ENCODE results near the gene MCAT. TPM values are rescaled to one million over a fixed set of nuclear protein-coding genes. Genes with fewer than 3 reads are reported as not detected.
A peak's percentile ranks its signal among the peaks of the same experiment; 100 is the strongest.

MCAT gene
- total RNA-seq, 2 experiments from 2014 or later, result 13.8 to 16.9 TPM

DNA sequence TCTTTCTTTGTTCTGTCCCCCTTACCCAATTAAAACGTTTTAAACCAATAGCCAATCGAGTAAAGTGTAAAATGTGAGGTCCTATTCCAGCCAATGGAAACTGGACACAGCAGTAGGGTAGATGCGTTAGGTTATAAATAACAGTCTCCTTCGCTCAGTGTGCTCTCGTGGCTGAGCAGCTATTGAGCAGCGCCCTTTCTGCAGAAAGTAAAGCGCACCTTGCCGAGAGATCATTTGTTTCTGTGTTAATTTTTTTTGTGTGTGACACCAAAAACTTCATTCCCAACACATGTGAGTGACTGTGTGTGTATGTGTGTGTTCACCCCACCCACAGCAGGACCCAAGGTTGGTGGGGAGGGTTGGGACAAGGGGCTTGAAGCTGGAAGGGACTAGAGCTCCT is 46.8 kb downstream of the MCAT start:
- Mint-ChIP-seq H3K9me3 (ENCODE audit: low read depth) (peaks cover 6% of the 10 kb centered on the region), H3K36me3 (ENCODE audit: low read depth) (no peaks in the 10 kb centered on the region), H3K4me3 (no peak overlapping the region), H3K27me3 (no peaks in the 10 kb centered on the region), H3K27ac (no peak overlapping the region), H3K4me1 (peaks cover 6% of the 10 kb centered on the region)
- intact Hi-C loops (cut with DNase I, micrococcal nuclease), result loop anchor here in 1 of 2 experiments (10.0 kb wide), 1 partner anchor 232 kb away; no protein-coding TSS in a partner anchor
- ATAC-seq (no peak), DNase-seq (no peak)
- CTCF ChIA-PET, result no interaction called here
- POLR2A ChIA-PET, result interaction anchor here (0.6 kb wide), 1 partner anchor 481 kb away, joined by 6 read pairs; no protein-coding TSS in a partner anchor

DNA sequence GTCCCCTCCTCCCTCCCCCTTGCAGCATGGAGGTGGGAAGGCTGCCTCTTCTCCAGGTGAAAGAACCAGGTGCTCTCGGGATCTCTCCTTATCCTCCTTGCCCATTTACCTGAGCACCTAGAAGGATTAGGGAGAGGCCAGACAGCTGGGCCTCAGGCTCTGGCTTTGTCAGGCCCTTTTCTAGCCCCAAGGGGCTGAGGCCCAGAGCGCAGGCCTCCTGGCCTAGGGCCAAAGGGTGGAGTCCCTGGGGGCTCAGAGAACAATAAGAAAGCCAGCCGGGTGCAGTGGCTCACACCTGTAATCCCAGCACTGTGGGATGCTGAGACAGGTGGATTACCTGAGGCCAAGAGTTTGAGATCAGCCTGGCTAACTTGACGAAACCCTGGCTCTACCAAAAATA is 48.6 kb downstream of the MCAT start:
- Mint-ChIP-seq H3K4me3 (no peak overlapping the region), H3K27me3 (no peaks in the 10 kb centered on the region), H3K4me1 (peaks cover 4% of the 10 kb centered on the region), H3K9me3 (ENCODE audit: low read depth) (peaks cover 6% of the 10 kb centered on the region), H3K27ac (no peak overlapping the region), H3K36me3 (ENCODE audit: low read depth) (no peaks in the 10 kb centered on the region)
- ATAC-seq (no peak), DNase-seq (no peak)
- intact Hi-C loops (cut with DNase I, micrococcal nuclease), result loop anchor here in 1 of 2 experiments (5.0 to 10.0 kb wide), 2 partner anchors 230 to 312 kb away; no protein-coding TSS in a partner anchor
- ChIA-PET POLR2A (no interaction called here), CTCF (no interaction called here)

DNA sequence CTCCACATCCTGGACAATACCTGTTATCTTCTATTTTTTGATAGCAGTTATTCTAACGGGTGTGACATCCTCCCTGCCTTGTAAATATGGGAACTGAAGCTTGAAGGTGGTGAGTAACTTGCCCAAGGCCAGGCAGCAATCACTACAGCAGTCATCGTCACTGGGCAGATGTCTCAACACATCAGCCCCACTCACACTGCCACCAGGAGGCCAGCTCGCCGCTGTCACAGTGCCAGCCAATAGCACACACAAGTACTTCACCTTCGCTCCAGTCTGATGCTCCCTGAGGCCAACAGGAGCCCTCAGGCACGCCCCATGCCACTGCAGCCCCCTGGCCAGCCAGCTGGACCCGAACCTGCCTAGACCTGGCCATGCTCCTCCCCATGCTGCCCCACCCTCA is 49.1 kb downstream of the MCAT start:
- no peaks in the 10 kb centered on the region for H3K36me3 Mint-ChIP-seq (ENCODE audit: low read depth)
- H3K9me3 Mint-ChIP-seq (ENCODE audit: low read depth), result peaks cover 6% of the 10 kb centered on the region
- no peak for DNase-seq
- H3K4me1 Mint-ChIP-seq, result peaks cover 6% of the 10 kb centered on the region
- H3K4me3 Mint-ChIP-seq, result no peak overlapping the region
- H3K27ac Mint-ChIP-seq, result no peak overlapping the region
- POLR2A ChIA-PET, result no interaction called here
- CTCF ChIA-PET, result interaction anchor here (0.6 kb wide), 1 partner anchor 174 kb away, joined by 3 read pairs; no protein-coding TSS in a partner anchor
- intact Hi-C loops (cut with DNase I, micrococcal nuclease), result loop anchor here in 1 of 2 experiments (5.0 to 10.0 kb wide), 2 partner anchors 229 to 312 kb away; no protein-coding TSS in a partner anchor
- no peaks in the 10 kb centered on the region for H3K27me3 Mint-ChIP-seq
- no peak for ATAC-seq

DNA sequence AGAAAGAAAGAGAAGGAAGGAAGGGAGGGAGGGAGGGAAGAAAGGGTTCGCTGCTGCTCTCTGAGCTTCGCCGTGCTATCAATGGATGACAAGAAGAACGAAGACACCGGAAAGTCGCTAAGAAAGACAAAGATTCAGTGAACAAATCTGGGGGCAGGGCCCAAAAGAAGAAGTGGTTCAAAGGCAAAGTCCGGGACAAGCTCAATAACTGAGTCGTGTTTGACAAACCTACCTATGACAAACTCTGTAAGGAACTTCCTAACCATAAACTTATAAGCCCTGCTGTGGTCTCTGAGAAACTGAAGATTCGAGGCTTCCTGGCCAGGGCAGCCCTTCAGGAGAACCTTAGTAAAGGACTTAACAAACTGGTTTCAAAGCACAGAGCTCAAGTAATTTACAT is 51.1 kb downstream of the MCAT start:
- CTCF ChIA-PET, result no interaction called here
- H3K4me3 Mint-ChIP-seq, result no peak overlapping the region
- DNase-seq (no peak), ATAC-seq (no peak)
- peaks cover 6% of the 10 kb centered on the region for H3K9me3 Mint-ChIP-seq (ENCODE audit: low read depth)
- no peaks in the 10 kb centered on the region for H3K36me3 Mint-ChIP-seq (ENCODE audit: low read depth)
- no peak overlapping the region for H3K27ac Mint-ChIP-seq
- peaks cover 11% of the 10 kb centered on the region for H3K4me1 Mint-ChIP-seq
- POLR2A ChIA-PET, result no interaction called here
- intact Hi-C loops (cut with DNase I, micrococcal nuclease), result loop anchor here in 1 of 2 experiments (5.0 to 10.0 kb wide), 2 partner anchors 227 to 310 kb away; no protein-coding TSS in a partner anchor
- H3K27me3 Mint-ChIP-seq, result no peaks in the 10 kb centered on the region

DNA sequence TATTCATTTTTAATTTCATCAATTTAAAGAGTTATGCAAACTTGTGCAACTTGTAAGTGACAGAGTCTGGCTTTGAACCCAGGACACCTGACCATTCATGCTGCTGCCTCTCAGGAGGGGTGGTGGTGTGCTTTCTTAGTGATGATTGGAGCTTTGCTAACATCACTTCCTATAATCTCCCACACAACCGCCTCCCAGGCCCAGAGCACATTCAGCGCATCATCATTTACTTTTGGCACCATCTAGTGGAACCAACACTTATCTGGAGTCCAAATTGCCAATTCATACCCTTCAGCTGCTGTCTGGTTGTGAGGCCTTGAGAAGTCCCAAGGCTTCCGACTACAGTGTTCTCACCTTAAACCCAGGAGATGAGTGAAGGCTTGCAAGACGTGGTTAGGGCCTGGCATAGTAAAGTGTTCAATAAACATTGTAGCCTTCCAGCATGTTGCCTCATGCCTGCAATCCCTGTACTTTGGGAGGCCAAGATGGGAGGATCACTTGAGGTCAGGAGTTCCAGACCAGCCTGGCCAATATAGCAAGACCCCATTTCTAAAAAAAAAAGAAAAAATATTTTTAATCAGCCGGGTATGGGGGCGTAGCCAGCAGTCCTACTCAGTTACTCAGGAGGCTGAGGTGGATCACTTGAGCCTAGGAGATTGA is 52.9 kb downstream of the MCAT start:
- no peaks in the 10 kb centered on the region for H3K36me3 Mint-ChIP-seq (ENCODE audit: low read depth)
- H3K4me1 Mint-ChIP-seq, result peaks cover 21% of the 10 kb centered on the region
- no peaks in the 10 kb centered on the region for H3K27me3 Mint-ChIP-seq
- POLR2A ChIA-PET, result interaction anchor here (0.6 kb wide), 1 partner anchor 133 kb away, joined by 3 read pairs; no protein-coding TSS in a partner anchor
- DNase-seq (peak; percentile 76), ATAC-seq (peak; percentile 36)
- no peaks in the 10 kb centered on the region for H3K9me3 Mint-ChIP-seq (ENCODE audit: low read depth)
- CTCF ChIA-PET, result interaction anchor here (0.5 to 1.1 kb wide), 7 partner anchors 14 to 1885 kb away, joined by 3 to 4 read pairs (median 3); no protein-coding TSS in a partner anchor
- intact Hi-C loops (cut with DNase I, micrococcal nuclease), result loop anchor here (1.0 to 10.0 kb wide), 4 partner anchors 20 to 310 kb away; partner anchors contain the start of gene BIK (in 1 of the 2)
- peak overlapping the region; percentile 84 for H3K4me3 Mint-ChIP-seq
- H3K27ac Mint-ChIP-seq, result no peak overlapping the region

DNA sequence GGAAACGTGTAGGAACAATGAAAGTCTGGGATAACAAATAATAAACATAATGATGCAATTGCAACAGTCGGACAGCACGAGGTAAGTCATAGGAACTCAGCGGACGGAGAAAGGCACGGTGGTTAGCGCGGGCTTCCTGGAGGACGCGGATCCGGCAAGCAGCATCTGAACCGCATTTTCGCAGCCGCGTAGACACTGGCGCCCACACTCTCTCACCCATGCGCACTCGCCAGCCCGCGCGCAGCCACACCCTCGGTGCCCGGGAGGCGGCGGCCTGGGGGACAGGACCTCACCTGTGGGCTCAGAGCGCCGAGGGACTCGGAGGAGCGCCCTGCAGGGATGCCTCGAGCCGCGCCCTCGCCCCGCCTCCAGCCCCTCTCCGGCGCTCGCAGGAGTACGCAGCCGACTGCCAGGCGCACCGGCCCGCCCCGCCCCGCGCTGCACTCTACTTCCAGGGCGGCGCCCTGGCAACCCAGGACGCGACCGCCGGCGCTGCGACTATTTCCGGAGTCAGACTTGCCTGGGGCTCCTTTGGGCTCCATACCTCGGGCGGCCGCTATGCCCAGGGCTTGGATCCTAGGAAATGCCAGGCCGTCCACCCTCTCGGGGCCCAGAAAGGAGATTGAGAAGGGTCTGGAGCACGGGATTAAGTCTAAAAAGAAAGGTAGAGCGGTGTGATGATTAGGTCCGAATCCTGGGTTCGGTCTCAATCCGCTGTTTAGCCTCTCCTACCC is 54.0 kb downstream of the MCAT start, which contains the start of gene TTLL1:
TTLL1 (minus strand) TSS at position 408 of the 734 bp plus-strand sequence. CDS start 13,805 bp downstream, outside the sequence.
- ATAC-seq (peak; percentile 95), DNase-seq (peak; percentile 96)
- Mint-ChIP-seq H3K4me3 (peak within 1 kb of the TSS; percentile 84), H3K4me1 (peaks cover 21% of the 10 kb centered on the region), H3K9me3 (ENCODE audit: low read depth) (no peaks in the 10 kb centered on the region), H3K36me3 (ENCODE audit: low read depth) (no peaks in the 10 kb centered on the region), H3K27ac (peak within 1 kb of the TSS; percentile 94), H3K27me3 (no peaks in the 10 kb centered on the region)
- intact Hi-C loops (cut with DNase I, micrococcal nuclease), result loop anchor here in 1 of 2 experiments (1.0 kb wide), 9 partner anchors 54 to 570 kb away; partner anchors contain the start of genes ARFGAP3, CYB5R3, MCAT and PACSIN2
- POLR2A ChIA-PET, result no interaction called here
- CTCF ChIA-PET, result no interaction called here

DNA sequence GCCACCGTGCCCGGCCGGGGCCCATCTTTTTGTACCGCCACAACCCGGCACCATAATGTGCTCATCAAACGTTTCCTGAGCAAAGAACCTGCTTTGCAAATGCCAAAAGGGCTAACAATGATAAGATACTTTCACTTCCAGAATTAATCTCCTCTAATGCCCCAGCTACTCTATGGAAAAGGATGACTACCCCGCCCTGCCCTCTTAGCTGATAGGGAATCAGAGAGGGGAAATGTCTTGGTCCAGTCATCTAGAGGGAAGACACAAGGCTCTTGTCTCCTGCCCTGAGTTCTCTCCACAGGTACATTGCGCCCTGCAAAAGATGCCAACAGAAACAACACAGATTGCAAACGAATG is 54.6 kb downstream of the MCAT start:
- intact Hi-C loops (cut with DNase I, micrococcal nuclease), result no loop called here
- Mint-ChIP-seq H3K36me3 (ENCODE audit: low read depth) (no peaks in the 10 kb centered on the region), H3K9me3 (ENCODE audit: low read depth) (no peaks in the 10 kb centered on the region), H3K4me1 (peaks cover 21% of the 10 kb centered on the region), H3K27me3 (no peaks in the 10 kb centered on the region), H3K4me3 (peak overlapping the region; percentile 84), H3K27ac (peak overlapping the region; percentile 94)
- CTCF ChIA-PET, result no interaction called here
- POLR2A ChIA-PET, result interaction anchor here (0.7 kb wide), 1 partner anchor 38 kb away, joined by 4 read pairs; no protein-coding TSS in a partner anchor
- DNase-seq (no peak), ATAC-seq (no peak)

DNA sequence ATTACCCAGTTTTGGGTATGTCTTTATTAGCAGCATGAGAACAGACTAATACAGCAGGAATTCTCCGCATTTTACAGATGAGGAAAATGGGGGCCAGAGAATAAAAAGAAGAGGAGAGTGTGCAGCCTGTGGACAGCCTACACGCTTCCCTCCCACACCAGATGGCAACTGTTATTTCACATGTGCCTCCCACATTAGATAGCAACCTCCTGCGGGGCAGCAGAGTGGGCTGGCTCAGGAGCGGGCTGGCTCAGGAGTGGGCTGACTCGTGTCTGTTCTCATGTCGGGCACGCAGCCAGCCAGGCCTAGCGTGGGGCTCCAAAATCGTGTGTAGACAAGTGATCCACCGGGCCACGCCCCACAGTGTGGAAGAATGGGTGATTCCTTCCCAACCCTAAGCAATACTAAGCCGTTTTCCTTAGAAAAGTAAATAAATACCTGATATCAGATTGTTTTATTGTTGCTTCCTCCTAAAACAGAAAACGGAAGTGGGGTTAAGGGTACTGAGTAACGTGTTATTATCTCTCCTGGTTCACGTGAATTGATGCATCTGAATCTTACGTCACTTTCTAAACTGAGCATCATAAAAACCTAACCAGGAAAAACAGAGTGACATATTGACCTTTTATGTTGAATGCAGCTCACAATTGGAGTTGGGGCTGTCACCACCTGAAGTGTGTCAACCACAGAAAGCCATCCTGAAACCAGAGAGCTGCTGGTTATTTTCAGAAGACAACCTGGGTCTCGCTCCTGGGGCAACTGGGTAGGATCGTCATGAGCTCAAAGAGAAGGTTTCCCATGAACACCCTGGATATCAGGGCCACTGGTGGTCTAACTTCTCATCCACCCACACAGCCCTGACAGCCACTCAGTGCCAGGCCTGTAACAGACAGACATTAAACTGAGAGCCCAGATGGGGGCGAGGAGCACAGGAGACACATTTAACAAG is 57.3 kb downstream of the MCAT start:
- POLR2A ChIA-PET, result no interaction called here
- H3K4me3 Mint-ChIP-seq, result no peak overlapping the region
- H3K36me3 Mint-ChIP-seq (ENCODE audit: low read depth), result no peaks in the 10 kb centered on the region
- CTCF ChIA-PET, result interaction anchor here (0.6 to 0.9 kb wide), 3 partner anchors 219 to 1019 kb away, joined by 3 to 4 read pairs (median 3); no protein-coding TSS in a partner anchor
- peak overlapping the region; percentile 52 for H3K27ac Mint-ChIP-seq
- ATAC-seq (no peak), DNase-seq (peak; percentile 32)
- H3K27me3 Mint-ChIP-seq, result no peaks in the 10 kb centered on the region
- peaks cover 21% of the 10 kb centered on the region for H3K4me1 Mint-ChIP-seq
- no peaks in the 10 kb centered on the region for H3K9me3 Mint-ChIP-seq (ENCODE audit: low read depth)
- intact Hi-C loops (cut with DNase I, micrococcal nuclease), result no loop called here

Other genes starting within 250 kb of the MCAT start
- gene PACSIN2, start 128.2 kb downstream of the MCAT start, total RNA-seq, result 10 to 100 TPM; 27.9 to 28.1 TPM
- 1 to 10 TPM; 5.7 to 6.6 TPM for gene TTLL1, start 54.0 kb downstream of the MCAT start, total RNA-seq
- 1 to 10 TPM; 1.4 to 1.9 TPM for gene BIK, start 32.6 kb downstream of the MCAT start, total RNA-seq
- gene TSPO, start 8.2 kb upstream of the MCAT start, total RNA-seq, result 100 to 1,000 TPM in 1 of 2 experiments, 10 to 100 TPM in 1; 61.7 to 114 TPM
- gene TTLL12, start 43.7 kb upstream of the MCAT start, total RNA-seq, result 10 to 100 TPM; 75.8 to 85.2 TPM
- not detected for gene SCUBE1, start 200.0 kb upstream of the MCAT start, total RNA-seq